Hepatocyte (in vitro differentiated cells): ENCODE results near the gene ARID4B.

Source experiments
- CTCF ChIP-seq: fragments of 200-600 bp; sonication (generic); IDR thresholded peaks from 2 replicates; pipeline ENCODE4 v1.5.1; 2016; ENCODE audit warnings: antibody characterized with exemption, mild to moderate bottlenecking; ENCODE audit not compliant: poor library complexity
- EZH2phosphoT487 ChIP-seq: fragments of 200-600 bp; sonication (generic); IDR thresholded peaks from one replicate; pipeline ENCODE4 v1.6.1; 2018; ENCODE audit warnings: antibody characterized with exemption, mild to moderate bottlenecking, low read depth, moderate library complexity; ENCODE audit not compliant: unreplicated experiment, severe bottlenecking

GRCh38 chr1:235151033-235151432 lies 176.9 kb downstream of the ARID4B start:
- no peak for TF ChIP-seq CTCF
- no peak for TF ChIP-seq EZH2phosphoT487
